Nephron progenitor cell (in vitro differentiated cells): Measurements from ENCODE around the gene ZNF792.

ENCODE experiments used
- DNase-seq: peaks from one replicate; pipeline ENCODE4 v3.0.0; 2021
- H3K27ac Mint-ChIP-seq: 2 replicates; pipeline ENCODE4 v1.8.0; 2021; ENCODE audit warnings: mild to moderate bottlenecking, moderate library complexity, mixed read lengths
- H3K27me3 Mint-ChIP-seq: 2 replicates; pipeline ENCODE4 v1.8.0; 2021; ENCODE audit warnings: mild to moderate bottlenecking, low read depth, mixed read lengths; ENCODE audit not compliant: poor library complexity
- H3K36me3 Mint-ChIP-seq: 2 replicates; pipeline ENCODE4 v1.8.0; 2021; ENCODE audit warnings: low read depth, mixed read lengths
- H3K4me1 Mint-ChIP-seq: 2 replicates; pipeline ENCODE4 v1.8.0; 2021; ENCODE audit warnings: mixed read lengths
- H3K4me3 Mint-ChIP-seq: 2 replicates; pipeline ENCODE4 v1.8.0; 2021; ENCODE audit warnings: mild to moderate bottlenecking, moderate library complexity, mixed read lengths
- H3K9me3 Mint-ChIP-seq: 2 replicates; pipeline ENCODE4 v1.8.0; 2021; ENCODE audit warnings: mild to moderate bottlenecking, moderate library complexity, mixed read lengths
- CTCF ChIP-seq: fragments of 200-600 bp; sonication (generic); IDR thresholded peaks from 2 replicates; pipeline ENCODE4 v1.5.0; 2021; ENCODE audit warnings: antibody characterized with exemption

The ZNF792 gene

GRCh38 chr19:35005256-35005977, 41.4 kb upstream of the ZNF792 start:
- DNase-seq: no peak
- Mint-ChIP-seq H3K27me3 (no peaks in the 10 kb centered on the region), H3K36me3 (peaks cover 24% of the 10 kb centered on the region), H3K4me1 (peaks cover 38% of the 10 kb centered on the region), H3K4me3 (no peak overlapping the region), H3K9me3 (no peaks in the 10 kb centered on the region), H3K27ac (no peak overlapping the region)
- TF ChIP-seq CTCF: no peak

- Mint-ChIP-seq H3K36me3 (peaks cover 21% of the 10 kb centered on the region), H3K4me1 (peaks cover 38% of the 10 kb centered on the region), H3K27ac (peak overlapping the region; percentile 85), H3K9me3 (no peaks in the 10 kb centered on the region), H3K27me3 (no peaks in the 10 kb centered on the region), H3K4me3 (no peak overlapping the region)
- TF ChIP-seq CTCF: no peak
- DNase-seq: no peak
These were observed 40.7 kb upstream of the ZNF792 start for GRCh38 chr19:35004517-35005255.

GRCh38 chr19:35002037-35002535, 38.1 kb upstream of the ZNF792 start:
- no peak for TF ChIP-seq CTCF
- Mint-ChIP-seq H3K36me3 (peaks cover 16% of the 10 kb centered on the region), H3K27ac (peak overlapping the region; percentile 73), H3K27me3 (no peaks in the 10 kb centered on the region), H3K9me3 (no peaks in the 10 kb centered on the region), H3K4me1 (peaks cover 58% of the 10 kb centered on the region), H3K4me3 (peak overlapping the region; percentile 98)
- DNase-seq: no peak

GRCh38 chr19:35000647-35001501, 36.8 kb upstream of the ZNF792 start:
- TF ChIP-seq CTCF: no peak
- Mint-ChIP-seq H3K4me1 (peaks cover 61% of the 10 kb centered on the region), H3K9me3 (peaks cover 2% of the 10 kb centered on the region), H3K27ac (peak overlapping the region; percentile 98), H3K4me3 (peak overlapping the region; percentile 98), H3K27me3 (no peaks in the 10 kb centered on the region), H3K36me3 (peaks cover 7% of the 10 kb centered on the region)
- DNase-seq: peak; percentile 38

- Mint-ChIP-seq H3K27ac (no peak overlapping the region), H3K27me3 (no peaks in the 10 kb centered on the region), H3K4me3 (no peak overlapping the region), H3K36me3 (peaks cover 2% of the 10 kb centered on the region), H3K9me3 (peaks cover 6% of the 10 kb centered on the region), H3K4me1 (peaks cover 61% of the 10 kb centered on the region)
- DNase-seq: no peak
- TF ChIP-seq CTCF: no peak
These were observed 36.3 kb upstream of the ZNF792 start for GRCh38 chr19:35000338-35000646.
